GM12873 (cell line): ENCODE measurements around the gene ACOT9.

Source experiments
- TF ChIP-seq, protein P1 (sequence below): IDR thresholded peaks from 2 replicates; pipeline ENCODE4 v1.5.1; 2012; ENCODE audit warnings: low read depth, mild to moderate bottlenecking, moderate library complexity, low read length, control low read depth; ENCODE audit not compliant: insufficient read depth; ENCODE audit errors: missing control alignments

The ACOT9 gene

DNA sequence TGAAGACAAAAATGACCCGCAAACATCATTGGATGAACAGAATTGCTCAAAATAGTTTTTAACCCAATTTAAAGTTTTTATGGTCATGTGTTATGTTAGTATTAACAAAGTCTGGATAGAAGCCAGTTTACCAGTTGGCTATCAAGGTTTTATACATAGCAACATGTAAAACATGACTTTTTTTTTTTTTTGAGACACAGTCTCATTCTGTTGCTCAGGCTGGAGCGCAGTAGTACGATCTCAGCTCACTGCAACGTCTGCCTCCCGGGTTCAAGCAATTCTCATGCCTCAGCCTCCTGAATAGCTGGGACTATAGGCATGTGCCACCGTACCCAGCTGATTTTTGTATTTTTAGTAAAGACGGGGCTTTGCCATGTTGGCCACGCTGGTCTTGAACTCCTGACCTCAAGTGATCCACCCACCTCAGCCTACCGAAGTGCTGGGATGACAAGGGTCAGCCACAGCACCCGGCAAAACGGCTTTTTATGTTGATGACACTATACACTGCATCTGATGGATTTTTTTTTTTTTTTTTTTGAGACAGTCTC, 43.3 kb upstream of the ACOT9 start:
- TF ChIP-seq, protein P1, sequence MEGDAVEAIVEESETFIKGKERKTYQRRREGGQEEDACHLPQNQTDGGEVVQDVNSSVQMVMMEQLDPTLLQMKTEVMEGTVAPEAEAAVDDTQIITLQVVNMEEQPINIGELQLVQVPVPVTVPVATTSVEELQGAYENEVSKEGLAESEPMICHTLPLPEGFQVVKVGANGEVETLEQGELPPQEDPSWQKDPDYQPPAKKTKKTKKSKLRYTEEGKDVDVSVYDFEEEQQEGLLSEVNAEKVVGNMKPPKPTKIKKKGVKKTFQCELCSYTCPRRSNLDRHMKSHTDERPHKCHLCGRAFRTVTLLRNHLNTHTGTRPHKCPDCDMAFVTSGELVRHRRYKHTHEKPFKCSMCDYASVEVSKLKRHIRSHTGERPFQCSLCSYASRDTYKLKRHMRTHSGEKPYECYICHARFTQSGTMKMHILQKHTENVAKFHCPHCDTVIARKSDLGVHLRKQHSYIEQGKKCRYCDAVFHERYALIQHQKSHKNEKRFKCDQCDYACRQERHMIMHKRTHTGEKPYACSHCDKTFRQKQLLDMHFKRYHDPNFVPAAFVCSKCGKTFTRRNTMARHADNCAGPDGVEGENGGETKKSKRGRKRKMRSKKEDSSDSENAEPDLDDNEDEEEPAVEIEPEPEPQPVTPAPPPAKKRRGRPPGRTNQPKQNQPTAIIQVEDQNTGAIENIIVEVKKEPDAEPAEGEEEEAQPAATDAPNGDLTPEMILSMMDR = no peak

DNA sequence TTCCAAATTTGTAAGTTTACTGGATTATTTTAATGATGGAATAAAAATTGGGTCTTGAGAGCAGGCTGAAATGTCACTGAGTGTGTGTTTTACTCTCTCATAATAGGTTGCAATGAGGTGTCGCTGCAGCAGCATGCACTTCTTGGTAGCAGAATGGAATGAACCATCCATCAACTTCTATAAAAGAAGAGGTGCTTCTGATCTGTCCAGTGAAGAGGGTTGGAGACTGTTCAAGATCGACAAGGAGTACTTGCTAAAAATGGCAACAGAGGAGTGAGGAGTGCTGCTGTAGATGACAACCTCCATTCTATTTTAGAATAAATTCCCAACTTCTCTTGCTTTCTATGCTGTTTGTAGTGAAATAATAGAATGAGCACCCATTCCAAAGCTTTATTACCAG, 42.5 kb upstream of the ACOT9 start:
- TF ChIP-seq, protein P1 = no peak

DNA sequence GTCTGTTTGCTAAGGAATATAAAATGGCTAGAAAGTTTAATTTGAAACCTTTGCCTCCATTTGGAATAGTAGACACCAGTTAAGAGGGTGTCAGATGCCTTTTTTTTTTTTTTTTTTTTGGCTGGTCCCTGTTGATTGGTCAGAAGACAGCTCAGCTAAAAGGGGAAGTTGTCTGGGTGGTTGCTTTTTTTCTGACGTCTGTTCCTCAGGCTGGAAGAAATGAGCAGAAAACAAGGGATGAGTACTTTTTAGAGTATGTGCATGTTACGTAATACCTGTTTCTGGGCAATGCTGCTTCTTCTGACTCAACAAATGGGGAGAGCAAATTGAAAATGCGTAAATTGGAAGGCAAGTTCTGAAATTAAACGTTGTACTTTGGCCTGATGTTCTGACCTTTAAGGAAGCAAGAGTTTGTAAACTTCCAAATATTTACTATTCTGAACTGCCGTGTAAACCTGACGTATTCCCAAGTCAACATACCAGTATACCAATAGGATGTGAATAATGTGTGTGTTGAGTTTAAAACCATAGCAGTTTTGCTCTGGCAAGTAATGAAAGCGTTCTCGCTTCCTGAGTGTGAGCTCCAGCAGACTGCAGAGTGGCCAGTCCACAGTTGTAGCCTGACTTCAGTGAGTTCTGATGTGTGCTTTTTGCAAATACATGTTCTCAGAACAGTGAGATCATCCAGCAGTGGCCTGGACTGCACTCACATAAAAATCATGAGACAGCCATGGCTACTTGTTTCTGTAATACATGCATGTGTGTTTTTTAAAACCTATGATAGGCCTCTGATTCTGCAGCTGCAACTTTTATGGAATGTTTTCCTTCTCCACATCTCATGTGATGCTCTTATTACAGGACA, 41.6 kb upstream of the ACOT9 start:
- TF ChIP-seq, protein P1 = no peak

DNA sequence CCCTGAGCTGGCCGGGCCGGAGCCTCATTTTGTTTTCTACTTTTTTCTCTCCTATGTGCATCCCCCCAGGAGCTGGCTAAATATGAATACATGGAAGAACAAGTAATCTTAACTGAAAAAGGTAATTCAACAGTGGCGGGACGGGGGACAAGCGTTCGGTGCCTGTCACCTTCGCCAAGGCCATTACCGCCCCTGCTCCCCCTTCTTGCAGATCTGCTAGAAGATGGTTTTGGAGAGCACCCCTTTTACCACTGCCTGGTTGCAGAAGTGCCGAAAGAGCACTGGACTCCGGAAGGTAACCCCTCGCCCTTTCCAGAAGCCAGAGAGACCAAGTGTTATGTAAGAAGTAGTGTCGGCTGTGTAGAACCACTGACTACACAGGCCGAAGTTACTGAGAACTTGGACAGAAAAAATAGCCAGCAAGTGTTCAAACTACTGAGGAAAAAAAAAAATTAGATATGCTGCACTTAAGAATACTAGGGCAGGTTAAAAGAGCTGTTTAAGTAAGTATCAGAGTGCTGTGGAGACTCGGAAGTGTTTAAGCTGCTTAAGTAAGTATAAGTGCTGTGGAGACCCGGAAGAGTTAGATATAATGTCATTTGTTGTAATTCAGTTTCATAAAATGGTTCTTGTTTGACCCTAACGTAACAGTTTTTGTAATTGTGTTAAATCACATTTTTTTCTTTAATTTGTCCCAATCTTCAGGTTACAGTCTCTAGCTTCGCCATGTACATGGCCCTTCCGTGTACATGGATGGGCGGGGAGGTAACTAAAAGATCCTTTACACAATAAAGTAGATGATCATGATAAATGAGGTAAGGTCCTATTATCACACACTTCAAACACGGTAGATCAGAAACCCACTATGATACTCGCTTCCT, 40.8 kb upstream of the ACOT9 start:
- TF ChIP-seq, protein P1 = no peak

DNA sequence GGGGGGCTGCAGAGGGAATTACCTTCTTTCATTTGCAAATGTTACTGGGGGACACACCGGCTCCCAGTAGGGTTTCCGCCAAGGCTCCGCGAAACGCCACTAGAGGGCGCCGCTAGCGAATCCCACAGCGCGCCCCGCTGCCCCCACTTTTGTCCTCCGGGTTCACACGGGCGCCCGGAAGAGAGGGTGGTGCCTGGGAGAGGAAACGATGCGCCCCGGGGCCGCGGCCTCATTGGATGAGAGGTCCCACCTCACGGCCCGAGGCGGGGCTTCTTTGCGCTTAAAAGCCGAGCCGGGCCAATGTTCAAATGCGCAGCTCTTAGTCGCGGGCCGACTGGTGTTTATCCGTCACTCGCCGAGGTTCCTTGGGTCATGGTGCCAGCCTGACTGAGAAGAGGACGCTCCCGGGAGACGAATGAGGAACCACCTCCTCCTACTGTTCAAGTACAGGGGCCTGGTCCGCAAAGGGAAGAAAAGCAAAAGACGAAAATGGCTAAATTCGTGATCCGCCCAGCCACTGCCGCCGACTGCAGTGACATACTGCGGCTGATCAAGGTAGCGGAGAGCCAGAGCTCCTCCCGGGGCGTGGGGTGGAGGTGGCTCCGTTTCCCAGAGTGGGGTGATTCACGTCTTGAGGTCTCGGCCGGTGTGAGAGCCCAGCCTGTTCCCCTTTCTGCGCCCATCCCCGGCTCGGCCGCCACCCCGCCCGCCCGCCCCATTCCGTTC, 40.0 kb upstream of the ACOT9 start, which contains the start of gene SAT1:
TSS of gene SAT1 (plus strand) at position 311 of the 726 bp plus-strand sequence. CDS start at position 490, 179 bp downstream.
- TF ChIP-seq, protein P1 = peak; percentile 71

DNA sequence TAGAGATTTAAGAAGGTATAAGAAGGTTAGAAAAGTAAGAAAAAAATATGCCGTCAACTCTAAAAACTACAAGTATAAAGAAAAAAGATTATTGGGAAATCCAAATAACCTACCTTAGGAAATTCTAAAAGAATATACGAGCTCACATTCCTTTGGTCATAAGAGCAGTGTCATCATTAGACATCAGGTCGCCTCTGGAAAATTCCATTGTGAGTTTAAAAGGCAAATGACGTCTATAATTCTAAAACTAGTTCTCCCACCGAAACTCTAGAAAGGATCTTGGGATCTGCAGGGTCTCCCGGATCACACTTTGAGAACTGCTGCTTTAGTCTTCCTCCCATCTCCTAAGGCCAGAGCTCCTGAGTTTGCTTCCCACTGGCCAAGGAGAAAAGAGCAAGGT, 39.4 kb upstream of the ACOT9 start:
- TF ChIP-seq, protein P1 = no peak

DNA sequence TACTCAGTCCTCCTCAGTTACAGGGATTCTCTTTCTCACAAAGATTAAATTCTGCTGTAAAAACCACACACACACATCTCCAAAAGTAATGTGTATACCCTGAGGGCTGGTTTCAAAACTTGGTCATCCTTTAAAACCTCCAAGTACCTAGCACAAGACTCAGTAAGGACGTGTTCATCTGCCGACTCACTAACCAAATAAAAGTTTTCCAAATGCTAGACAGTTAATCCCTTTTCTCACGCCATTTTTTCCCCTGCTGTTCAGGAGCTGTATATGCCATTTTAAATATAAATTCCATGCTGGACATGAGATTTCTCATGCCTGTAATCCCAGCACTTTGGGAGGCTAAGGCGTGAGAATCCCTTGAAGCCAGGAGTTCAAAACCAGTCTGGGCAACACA, 35.9 kb upstream of the ACOT9 start:
- TF ChIP-seq, protein P1 = no peak
